ENCODE measurements around the gene KHSRP.

GRCh38 chr19:6383188-6383587 lies 41.4 kb downstream of the KHSRP start:
- TF ChIP-seq EZH2 (IDR thresholded peaks at IDR 0.05; ENCODE audit: borderline replicate concordance, insufficient read depth, low read depth, low read length, poor library complexity, severe bottlenecking) (no peak), CTCF (IDR thresholded peaks at IDR 0.05) (no peak)
